ENCODE results near the gene RALGPS1. TPM values are rescaled to one million over a fixed set of nuclear protein-coding genes. Genes with fewer than 3 reads are reported as not detected.

The RALGPS1 gene
- total and polyA plus RNA-seq, 2 of the 8 experiments (the other 6 are each of a cell fraction or from before 2014, with no cell fraction given): 20.0 to 23.5 TPM

DNA sequence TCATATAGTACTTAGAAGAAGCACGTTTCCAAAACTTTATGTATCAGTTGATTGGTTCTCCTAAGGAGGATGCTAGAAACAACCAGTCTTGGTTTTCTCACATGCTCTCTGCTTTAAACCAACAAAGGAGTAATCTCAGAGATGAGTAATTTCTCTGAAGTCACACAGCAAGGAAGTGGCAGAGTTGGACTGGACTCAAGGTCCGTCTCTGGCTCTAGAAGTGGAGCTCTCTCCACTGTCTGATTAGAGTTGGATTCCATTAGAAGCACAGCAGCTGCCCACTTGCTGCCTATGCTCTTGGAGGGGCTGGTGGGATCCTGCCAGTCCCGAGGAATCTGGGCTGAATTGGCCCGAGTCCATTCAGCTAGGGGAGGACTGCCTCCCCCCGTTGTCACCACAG is 21.0 kb downstream of the RALGPS1 start:
- no peaks in the 10 kb centered on the region; the same call in 1 of the 2 replicates for H3K79me1 ChIP-seq (ENCODE audit: low read depth, low read length)
- H3K4me3 ChIP-seq (ENCODE audit: extremely low read depth in 1 of 4, insufficient read depth in 2 of 4, low read depth in 3 of 4, low read length in 4 of 4): no peak overlapping the region
- FAIRE-seq (no peak), DNase-seq (ENCODE audit: low read depth in 1 of 2, low spot score in 2 of 2) (no peak)
- no peak overlapping the region for H3K23ac ChIP-seq (ENCODE audit: insufficient read length)
- no peak overlapping the region for H2AK5ac ChIP-seq (ENCODE audit: low read depth, low read length)
- H3K14ac ChIP-seq (ENCODE audit: insufficient read length): no peak overlapping the region
- peaks cover 0 to 17% (median 9%) of the 10 kb centered on the region in 4 experiments; a peak in 5 of 7 replicates for H3K4me1 ChIP-seq (replicated peaks in 1 of 4; ENCODE audit: control insufficient read depth in 3 of 4, insufficient read depth in 4 of 4, low read length in 3 of 4)
- no peak overlapping the region for H3K4me2 ChIP-seq (ENCODE audit: insufficient read depth in 1 of 2, low read depth in 2 of 2, low read length in 2 of 2)
- H2BK20ac ChIP-seq (ENCODE audit: low read length): no peak overlapping the region
- no peak overlapping the region for H3K27ac ChIP-seq (ENCODE audit: low read depth, low read length)
- no peak overlapping the region for H2BK12ac ChIP-seq (ENCODE audit: low read depth, low read length)
- POLR2A ChIA-PET (ENCODE audit: partially characterized antibody): interaction anchor here (0.7 to 1.3 kb wide), 2 partner anchors 10 to 427 kb away, joined by 3 to 4 read pairs; no protein-coding TSS in a partner anchor
- no peak overlapping the region for H4K8ac ChIP-seq (ENCODE audit: extremely low read depth, insufficient read depth, low read length)
- no peak overlapping the region for H3K4ac ChIP-seq (replicated peaks; ENCODE audit: insufficient read length, low read depth, low read length)
- no peaks in the 10 kb centered on the region for H3K9me3 ChIP-seq (ENCODE audit: insufficient read depth in 2 of 2, low read depth in 1 of 2, low read length in 1 of 2)
- no peak for TF ChIP-seq CEBPB (IDR thresholded peaks at IDR 0.05; ENCODE audit: low read depth, low read length)
- no peak for TF ChIP-seq TEAD4 (IDR thresholded peaks at IDR 0.05; ENCODE audit: low read depth, low read length)
- TF ChIP-seq, protein P1, sequence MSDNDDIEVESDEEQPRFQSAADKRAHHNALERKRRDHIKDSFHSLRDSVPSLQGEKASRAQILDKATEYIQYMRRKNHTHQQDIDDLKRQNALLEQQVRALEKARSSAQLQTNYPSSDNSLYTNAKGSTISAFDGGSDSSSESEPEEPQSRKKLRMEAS (IDR thresholded peaks at IDR 0.05): no peak
- no peak for TF ChIP-seq SIRT6 (IDR thresholded peaks at IDR 0.05; ENCODE audit: low read length)
- no peak for TF ChIP-seq FOSL1 (IDR thresholded peaks at IDR 0.05; ENCODE audit: insufficient read depth, low read depth, low read length)
- TF ChIP-seq EGR1 (IDR thresholded peaks at IDR 0.05; ENCODE audit: borderline replicate concordance, low read depth, low read length): no peak
- TF ChIP-seq POLR2AphosphoS5 (IDR thresholded peaks at IDR 0.05; ENCODE audit: low read depth, low read length): no peak
- TF ChIP-seq EP300 (IDR thresholded peaks at IDR 0.05; ENCODE audit: borderline replicate concordance in 1 of 2, low read depth in 2 of 2, low read length in 2 of 2): no peak
- TF ChIP-seq BACH1 (IDR thresholded peaks at IDR 0.05; ENCODE audit: low read length): no peak
- TF ChIP-seq CHD1 (IDR thresholded peaks at IDR 0.05; ENCODE audit: low read depth, low read length): no peak
- TF ChIP-seq NANOG (IDR thresholded peaks at IDR 0.05; ENCODE audit: insufficient read depth, low read depth, low read length, poor library complexity, severe bottlenecking): no peak
- H3K36me3 ChIP-seq (ENCODE audit: control insufficient read depth in 2 of 4, insufficient read depth in 4 of 4, low read length in 3 of 4): no peaks in the 10 kb centered on the region
- H4K20me1 ChIP-seq (replicated peaks in 1 of 2; ENCODE audit: control insufficient read depth in 1 of 2, insufficient read depth in 2 of 2, low read length in 2 of 2): peaks cover 0 to 2% of the 10 kb centered on the region in 2 experiments
- H3K27me3 ChIP-seq (replicated peaks in 1 of 4; ENCODE audit: control insufficient read depth in 3 of 4, extremely low read depth in 1 of 4, insufficient read depth in 3 of 4, low read length in 3 of 4): no peaks in the 10 kb centered on the region
- H4K91ac ChIP-seq (replicated peaks; ENCODE audit: insufficient read length, low read length): no peak overlapping the region
- H2BK120ac ChIP-seq (replicated peaks; ENCODE audit: low read depth, low read length): no peak overlapping the region
- H2BK5ac ChIP-seq (ENCODE audit: low read depth, low read length): no peak overlapping the region
- H3K79me2 ChIP-seq (ENCODE audit: control insufficient read depth in 1 of 2, insufficient read depth in 2 of 2, low read length in 2 of 2): 0 out of 4 replicates have a peak, but pooled peaks cover 0 to 2% of the 10 kb centered on the region in 2 experiments
- no peaks in the 10 kb centered on the region for H3K23me2 ChIP-seq (ENCODE audit: low read depth, low read length)
- no peak overlapping the region for H3K56ac ChIP-seq (replicated peaks; ENCODE audit: insufficient read length, low read depth, low read length)
- no peak overlapping the region for H3K9ac ChIP-seq (replicated peaks in 1 of 4; ENCODE audit: extremely low read depth in 1 of 4, low read depth in 3 of 4, low read length in 3 of 4)
- no peak overlapping the region for H2AFZ ChIP-seq (ENCODE audit: low read length)
- H3K18ac ChIP-seq (ENCODE audit: extremely low read depth, low read length): no peak overlapping the region
- no peak overlapping the region for H2BK15ac ChIP-seq (ENCODE audit: low read length)
- no peak overlapping the region for H4K5ac ChIP-seq (ENCODE audit: insufficient read length, low read depth, low read length)
- CTCF ChIA-PET (ENCODE audit: partially characterized antibody): interaction anchor here (0.9 to 2.2 kb wide), 6 partner anchors 10 to 263 kb away, joined by 3 to 8 read pairs (median 4); no protein-coding TSS in a partner anchor
- whole genome bisulfite sequencing, 2 experiments (ENCODE audit: extremely low coverage in 1 of 2, insufficient coverage in 1 of 2, insufficient read length in 1 of 2, insufficient replicate concordance in 2 of 2, low coverage in 1 of 2, low lambda C conversion rate in 2 of 2, missing lambda C conversion rate in 1 of 2): 96% methylated on average over 5 of the region's 5 CpGs; no CpG with 5 or more reads in 1 of the 2 experiments

Measured in H1 (cell line).